ENCODE results near the gene TSPYL2.

DNA sequence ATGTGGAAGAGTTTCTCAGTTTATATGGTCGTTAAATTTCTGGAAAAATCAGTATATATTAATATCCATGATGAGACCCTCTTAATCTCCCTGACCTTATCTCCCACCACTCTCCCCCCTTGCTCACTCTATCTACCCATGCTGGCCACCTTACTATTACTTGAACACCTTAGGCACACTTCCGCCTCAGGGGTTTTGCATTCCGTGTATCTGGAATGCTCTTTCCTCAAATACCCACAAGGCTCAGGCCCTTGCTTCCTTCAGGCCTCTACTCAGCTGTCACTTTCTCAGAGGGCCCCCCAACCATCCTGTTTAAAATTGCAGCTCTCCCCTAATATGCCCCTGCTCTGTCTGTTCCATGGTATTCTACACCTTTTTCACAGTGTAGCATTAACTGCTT, 13.6 kb downstream of the TSPYL2 start:
- TF ChIP-seq, protein P1, sequence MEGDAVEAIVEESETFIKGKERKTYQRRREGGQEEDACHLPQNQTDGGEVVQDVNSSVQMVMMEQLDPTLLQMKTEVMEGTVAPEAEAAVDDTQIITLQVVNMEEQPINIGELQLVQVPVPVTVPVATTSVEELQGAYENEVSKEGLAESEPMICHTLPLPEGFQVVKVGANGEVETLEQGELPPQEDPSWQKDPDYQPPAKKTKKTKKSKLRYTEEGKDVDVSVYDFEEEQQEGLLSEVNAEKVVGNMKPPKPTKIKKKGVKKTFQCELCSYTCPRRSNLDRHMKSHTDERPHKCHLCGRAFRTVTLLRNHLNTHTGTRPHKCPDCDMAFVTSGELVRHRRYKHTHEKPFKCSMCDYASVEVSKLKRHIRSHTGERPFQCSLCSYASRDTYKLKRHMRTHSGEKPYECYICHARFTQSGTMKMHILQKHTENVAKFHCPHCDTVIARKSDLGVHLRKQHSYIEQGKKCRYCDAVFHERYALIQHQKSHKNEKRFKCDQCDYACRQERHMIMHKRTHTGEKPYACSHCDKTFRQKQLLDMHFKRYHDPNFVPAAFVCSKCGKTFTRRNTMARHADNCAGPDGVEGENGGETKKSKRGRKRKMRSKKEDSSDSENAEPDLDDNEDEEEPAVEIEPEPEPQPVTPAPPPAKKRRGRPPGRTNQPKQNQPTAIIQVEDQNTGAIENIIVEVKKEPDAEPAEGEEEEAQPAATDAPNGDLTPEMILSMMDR (IDR thresholded peaks at IDR 0.05; ENCODE audit: insufficient read depth, low read depth, low read length): no peak
- no peak for TF ChIP-seq EZH2 (IDR thresholded peaks at IDR 0.05; ENCODE audit: insufficient read depth, low read length)

Measured in astrocyte (in vitro differentiated cells and primary cell).